ENCODE results near the gene KCTD7.

- TF ChIP-seq, protein P1, sequence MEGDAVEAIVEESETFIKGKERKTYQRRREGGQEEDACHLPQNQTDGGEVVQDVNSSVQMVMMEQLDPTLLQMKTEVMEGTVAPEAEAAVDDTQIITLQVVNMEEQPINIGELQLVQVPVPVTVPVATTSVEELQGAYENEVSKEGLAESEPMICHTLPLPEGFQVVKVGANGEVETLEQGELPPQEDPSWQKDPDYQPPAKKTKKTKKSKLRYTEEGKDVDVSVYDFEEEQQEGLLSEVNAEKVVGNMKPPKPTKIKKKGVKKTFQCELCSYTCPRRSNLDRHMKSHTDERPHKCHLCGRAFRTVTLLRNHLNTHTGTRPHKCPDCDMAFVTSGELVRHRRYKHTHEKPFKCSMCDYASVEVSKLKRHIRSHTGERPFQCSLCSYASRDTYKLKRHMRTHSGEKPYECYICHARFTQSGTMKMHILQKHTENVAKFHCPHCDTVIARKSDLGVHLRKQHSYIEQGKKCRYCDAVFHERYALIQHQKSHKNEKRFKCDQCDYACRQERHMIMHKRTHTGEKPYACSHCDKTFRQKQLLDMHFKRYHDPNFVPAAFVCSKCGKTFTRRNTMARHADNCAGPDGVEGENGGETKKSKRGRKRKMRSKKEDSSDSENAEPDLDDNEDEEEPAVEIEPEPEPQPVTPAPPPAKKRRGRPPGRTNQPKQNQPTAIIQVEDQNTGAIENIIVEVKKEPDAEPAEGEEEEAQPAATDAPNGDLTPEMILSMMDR (IDR thresholded peaks at IDR 0.05; ENCODE audit: low read depth, low read length) = no peak
- TF ChIP-seq EZH2phosphoT487 (IDR thresholded peaks at IDR 0.05; ENCODE audit: low read depth) = no peak
Observed at GRCh38 chr7:66682350-66683093, 53.8 kb downstream of the KCTD7 start.

Data from OCI-LY3 (cell line).